HepG2 (cell line): ENCODE data around the gene CACNA1C. TPM values are rescaled to one million over a fixed set of nuclear protein-coding genes. Genes with fewer than 3 reads are reported as not detected.

ENCODE experiments used
- CENPT ChIP-seq: sonication (generic); formaldehyde crosslinking; IDR thresholded peaks from 2 replicates; pipeline ENCODE4 v1.8.0; 2022; ENCODE audit warnings: low read depth, mild to moderate bottlenecking, moderate library complexity, missing genetic modification reagents
- HMGXB4 ChIP-seq, 2 experiments: sonication (generic) in 1 of 2; formaldehyde crosslinking in 1 of 2; IDR thresholded peaks; 2 replicates each; pipeline versions ENCODE4 v1.4.0 to v1.6.1; 2018 to 2020; ENCODE audit warnings: missing genetic modification reagents in 2 of 2, borderline replicate concordance in 1 of 2, low read depth in 1 of 2, mild to moderate bottlenecking in 1 of 2, missing biosample characterization in 1 of 2
- HNF4G ChIP-seq, 2 experiments: sonication (generic) in 1 of 2; formaldehyde crosslinking in 1 of 2; IDR thresholded peaks; 2 replicates each; pipeline versions ENCODE4 v1.4.0 to v1.6.1; 2011 to 2020; ENCODE audit warnings: borderline replicate concordance in 2 of 2, low read depth in 2 of 2, mild to moderate bottlenecking in 2 of 2, low read length in 1 of 2, missing genetic modification reagents in 1 of 2, moderate library complexity in 1 of 2
- HOXA9 ChIP-seq: sonication (generic); formaldehyde crosslinking; IDR thresholded peaks from 2 replicates; pipeline ENCODE4 v1.8.1; 2022; ENCODE audit warnings: missing genetic modification reagents, mild to moderate bottlenecking, moderate library complexity, borderline replicate concordance
- KLF13 ChIP-seq: sonication (generic); formaldehyde crosslinking; IDR thresholded peaks from 2 replicates; pipeline ENCODE4 v1.4.0; 2020; ENCODE audit warnings: mild to moderate bottlenecking, missing genetic modification reagents
- MBD4 ChIP-seq: IDR thresholded peaks from 2 replicates; pipeline ENCODE4 v1.6.1; 2012; ENCODE audit warnings: low read length, inconsistent platforms, borderline replicate concordance
- PREB ChIP-seq: sonication (generic); formaldehyde crosslinking; IDR thresholded peaks from 2 replicates; pipeline ENCODE4 v1.4.0; 2020; ENCODE audit warnings: missing genetic modification reagents
- REPIN1 ChIP-seq: sonication (generic); formaldehyde crosslinking; IDR thresholded peaks from 2 replicates; pipeline ENCODE4 v1.8.0; 2022; ENCODE audit warnings: missing genetic modification reagents, low read depth, mild to moderate bottlenecking, borderline replicate concordance
- SRSF1 ChIP-seq: fragments of 200-400 bp; formaldehyde crosslinking; optimal IDR thresholded peaks from 2 replicates; pipeline ENCODE3; 2017; ENCODE audit warnings: mild to moderate bottlenecking, low read depth, low read length, moderate library complexity
- USF2 ChIP-seq, 2 experiments: sonication (generic) in 1 of 2; formaldehyde crosslinking in 1 of 2; IDR thresholded peaks; 2 replicates each; pipeline versions ENCODE4 v1.5.1 to v1.6.1; 2011 to 2020; ENCODE audit warnings: borderline replicate concordance in 1 of 2, low read depth in 1 of 2, low read length in 1 of 2, mild to moderate bottlenecking in 1 of 2, missing genetic modification reagents in 1 of 2, moderate library complexity in 1 of 2
- WIZ ChIP-seq: sonication (generic); formaldehyde crosslinking; IDR thresholded peaks from 2 replicates; pipeline ENCODE4 v1.5.1; 2020; ENCODE audit warnings: mild to moderate bottlenecking, missing genetic modification reagents
- ZBTB2 ChIP-seq: sonication (generic); formaldehyde crosslinking; IDR thresholded peaks from 2 replicates; pipeline ENCODE4 v1.8.0; 2022; ENCODE audit warnings: low read depth, missing genetic modification reagents
- ZFP62 ChIP-seq: sonication (generic); formaldehyde crosslinking; IDR thresholded peaks from 2 replicates; pipeline ENCODE4 v1.4.0; 2020; ENCODE audit warnings: missing genetic modification reagents
- ZNF547 ChIP-seq: sonication (generic); formaldehyde crosslinking; IDR thresholded peaks from 2 replicates; pipeline ENCODE4 v1.5.1; 2020; ENCODE audit warnings: mild to moderate bottlenecking, missing genetic modification reagents
- ZNF563 ChIP-seq: sonication (generic); formaldehyde crosslinking; IDR thresholded peaks from 2 replicates; pipeline ENCODE4 v1.8.0; 2022; ENCODE audit warnings: mild to moderate bottlenecking, moderate library complexity, missing genetic modification reagents
- ZNF629 ChIP-seq: sonication (generic); formaldehyde crosslinking; conservative IDR thresholded peaks from 2 replicates; pipeline ENCODE4 v1.5.0; 2020; ENCODE audit warnings: missing genetic modification reagents
- ZNF652 ChIP-seq: IDR thresholded peaks from 2 replicates; pipeline ENCODE4 v1.6.1; 2016; ENCODE audit warnings: low read depth, borderline replicate concordance
- ZNF674 ChIP-seq: sonication (generic); formaldehyde crosslinking; IDR thresholded peaks from 2 replicates; pipeline ENCODE4 v1.5.0; 2020; ENCODE audit warnings: low read depth, mild to moderate bottlenecking, missing genetic modification reagents
- ZNF678 ChIP-seq: sonication (generic); formaldehyde crosslinking; IDR thresholded peaks from 2 replicates; pipeline ENCODE4 v1.4.0; 2020; ENCODE audit warnings: mild to moderate bottlenecking, missing genetic modification reagents
- ZNF746 ChIP-seq: sonication (generic); formaldehyde crosslinking; IDR thresholded peaks from 2 replicates; pipeline ENCODE4 v1.8.0; 2022; ENCODE audit warnings: mild to moderate bottlenecking, missing genetic modification reagents
- ZNF747 ChIP-seq: sonication (generic); formaldehyde crosslinking; IDR thresholded peaks from 2 replicates; pipeline ENCODE4 v1.8.1; 2023; ENCODE audit warnings: missing genetic modification reagents, mild to moderate bottlenecking, borderline replicate concordance
- polyA plus RNA-seq, 8 experiments: library from polyadenylated mRNA; depleted of rRNA in 3 of 8; stranded (reverse) in 7 of 8; unstranded in 1 of 8; fragments of >200 nt; fragmentation: Illumina TruSeq in 4 of 8; extraction: Trizol in 4 of 8; gene quantifications; 2 replicates each; pipeline versions ENCODE4 v1.2.1 to v1.2.3, GENCODE V29; 2011 to 2016; ENCODE audit warnings: low read depth in 4 of 8, missing spikeins in 1 of 8, mixed read lengths in 1 of 8; ENCODE audit not compliant: insufficient read depth in 1 of 8
- total RNA-seq, 5 experiments: library from RNA; depleted of rRNA; stranded (reverse); fragments of >200 nt; fragmentation: Illumina TruSeq; extraction: Trizol; gene quantifications; 2 replicates each; pipeline ENCODE4 v1.2.3, GENCODE V29; 2016; ENCODE audit warnings: low read depth in 1 of 5

The CACNA1C gene
- total and polyA plus RNA-seq, 2 of the 13 experiments (the other 11 are each of a cell fraction or from before 2014, with no cell fraction given) = not detected

- TF ChIP-seq KLF13 (CRISPR knock-in tag) (peak; percentile 95), PREB (CRISPR knock-in tag) (0 out of 2 replicates have a peak, but pooled peaks have one; percentile 33), CENPT (CRISPR knock-in tag) (no peak), ZNF747 (CRISPR knock-in tag) (peak; percentile 53; the same call in 1 of the 2 replicates), ZNF629 (CRISPR knock-in tag) (no peak; the same call in 1 of the 2 replicates), ZBTB2 (CRISPR knock-in tag) (no peak), HMGXB4 (CRISPR knock-in tag; IDR thresholded peaks at IDR 0.05; ENCODE audit: borderline replicate concordance in 1 of 2, low read depth in 1 of 2) (peak; percentile 93 to 96), HOXA9 (CRISPR knock-in tag) (no peak; the same call in 1 of the 2 replicates), WIZ (CRISPR knock-in tag) (peak; percentile 81), USF2 (IDR thresholded peaks at IDR 0.05; ENCODE audit: low read depth, low read length) (no peak), USF2 (CRISPR knock-in tag; IDR thresholded peaks at IDR 0.05; ENCODE audit: borderline replicate concordance) (peak; percentile 48; the same call in 1 of the 2 replicates), ZFP62 (no peak), ZNF652 (CRISPR knock-in tag) (0 out of 2 replicates have a peak, but pooled peaks have one; percentile 8), HNF4G (IDR thresholded peaks at IDR 0.05; ENCODE audit: borderline replicate concordance, low read depth, low read length) (0 out of 2 replicates have a peak, but pooled peaks have one; percentile 32), HNF4G (CRISPR knock-in tag; IDR thresholded peaks at IDR 0.05; ENCODE audit: borderline replicate concordance, low read depth) (peak; percentile 70; the same call in 1 of the 2 replicates), SRSF1 (no peak), ZNF563 (CRISPR knock-in tag) (peak; percentile 78; the same call in 1 of the 2 replicates), REPIN1 (CRISPR knock-in tag) (peak; percentile 89), ZNF547 (CRISPR knock-in tag) (peak; percentile 88), ZNF678 (CRISPR knock-in tag) (0 out of 2 replicates have a peak, but pooled peaks have one; percentile 87), MBD4 (no peak), ZNF746 (CRISPR knock-in tag) (peak; percentile 89), ZNF674 (no peak)
Measured at GRCh38 chr12:2004113-2004929, 48.5 kb upstream of the CACNA1C start, which contains the start of gene DCP1B (continued).
